Large intestine (tissue), 3 donors: Measurements from ENCODE around the gene CTNND1. TPM values are rescaled to one million over a fixed set of nuclear protein-coding genes. Genes with fewer than 3 reads are reported as not detected.

Experiments used
- DNase-seq, 2 donors: peaks; one replicate each; pipeline versions ENCODE4 v3.0.0 to v3.0.0-alpha.2; 2013
- H3K27ac ChIP-seq: one replicate; pipeline ENCODE4 v1.5.1; 2013; ENCODE audit warnings: low read length
- H3K27me3 ChIP-seq: 2 replicates; pipeline ENCODE4 v1.6.1; 2013; ENCODE audit warnings: low read length; ENCODE audit not compliant: control insufficient read depth, insufficient read depth
- H3K36me3 ChIP-seq: 2 replicates; pipeline ENCODE4 v1.6.1; 2013; ENCODE audit warnings: low read length; ENCODE audit not compliant: control insufficient read depth, insufficient read depth
- H3K4me1 ChIP-seq: one replicate; pipeline ENCODE4 v1.6.1; 2013; ENCODE audit warnings: low read length; ENCODE audit not compliant: control insufficient read depth, insufficient read depth
- H3K4me3 ChIP-seq: one replicate; pipeline ENCODE4 v1.5.1; 2013; ENCODE audit warnings: low read length
- H3K9me3 ChIP-seq: one replicate; pipeline ENCODE4 v1.6.1; 2013; ENCODE audit warnings: mild to moderate bottlenecking, low read depth, low read length, moderate library complexity; ENCODE audit not compliant: control insufficient read depth
- WGBS: methylation state at CpG from one replicate; pipeline ENCODE4 v1.1.5; 2013; ENCODE audit warnings: low lambda C conversion rate; ENCODE audit not compliant: insufficient coverage; 5-methylcytosine and 5-hydroxymethylcytosine counted together
- polyA plus RNA-seq: library from polyadenylated mRNA; unstranded; fragments of 120-200 nt; gene quantifications from one replicate; pipeline ENCODE4 v1.2.1, GENCODE V29; 2013

CTNND1 gene
- polyA plus RNA-seq, 1 donor: 224 TPM

DNA sequence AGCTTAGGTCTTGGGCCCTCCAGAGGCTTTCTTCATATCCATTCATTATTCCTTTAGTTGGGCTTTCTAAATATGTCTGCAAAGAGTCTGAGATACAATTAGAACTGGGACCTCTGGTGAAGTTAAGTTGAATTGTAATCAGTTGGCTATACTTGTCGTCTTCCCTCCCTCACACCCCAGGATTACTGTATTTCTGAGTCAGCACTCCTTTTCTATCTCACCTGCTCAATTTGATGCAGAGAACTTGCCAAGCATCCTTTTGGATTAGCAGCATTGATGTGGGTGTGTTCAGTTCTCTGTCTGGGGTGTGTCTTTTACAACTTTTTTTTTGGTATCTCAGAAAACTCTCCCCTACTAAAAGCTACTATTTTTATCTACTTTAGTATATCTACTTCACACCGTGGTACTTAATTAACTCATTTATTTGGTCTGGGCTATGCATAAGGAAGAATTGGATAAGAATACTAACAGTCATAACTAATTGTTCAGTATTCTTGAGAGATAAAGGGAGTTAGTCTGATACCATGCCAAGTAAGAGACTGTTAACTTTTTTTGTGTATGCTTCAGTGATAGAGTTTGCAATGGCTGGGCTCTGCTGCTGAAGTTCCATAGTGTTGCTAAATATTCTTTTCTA is 15.1 kb downstream of the CTNND1 start:
- no peak overlapping the region for H3K4me3 ChIP-seq
- H3K36me3 ChIP-seq: peaks cover 2% of the 10 kb centered on the region
- peaks cover 78% of the 10 kb centered on the region for H3K4me1 ChIP-seq
- DNase-seq: no peak
- peak overlapping the region; percentile 92 for H3K27ac ChIP-seq
- no peaks in the 10 kb centered on the region for H3K27me3 ChIP-seq
- WGBS: 13% methylated on average over 1 of the region's 2 CpGs
- H3K9me3 ChIP-seq: no peaks in the 10 kb centered on the region

DNA sequence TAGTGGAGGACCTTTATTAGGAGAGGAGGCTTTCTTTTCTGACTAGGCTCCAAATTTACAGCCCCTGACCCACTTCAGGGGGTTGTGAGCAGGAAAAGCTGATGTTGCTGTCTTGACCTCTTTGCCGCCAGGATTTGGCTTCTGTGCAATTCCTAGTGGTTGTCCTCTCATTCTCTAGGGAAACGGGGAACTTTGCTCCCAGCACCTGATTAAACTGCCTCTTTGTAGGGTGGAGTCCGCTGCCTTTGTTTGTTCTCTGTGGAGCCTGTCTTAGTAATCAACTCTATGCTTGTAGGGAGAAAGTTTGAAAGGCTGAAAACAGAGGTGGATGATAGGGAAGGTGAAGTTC is 16.3 kb downstream of the CTNND1 start:
- Histone ChIP-seq H3K27ac (peak overlapping the region; percentile 92), H3K4me1 (peaks cover 89% of the 10 kb centered on the region), H3K36me3 (peaks cover 2% of the 10 kb centered on the region), H3K27me3 (no peaks in the 10 kb centered on the region), H3K9me3 (no peaks in the 10 kb centered on the region), H3K4me3 (peak overlapping the region; percentile 3)
- WGBS: no CpG with 5 or more reads among the region's 3 CpGs
- peak; percentile 87 to 95 for DNase-seq

DNA sequence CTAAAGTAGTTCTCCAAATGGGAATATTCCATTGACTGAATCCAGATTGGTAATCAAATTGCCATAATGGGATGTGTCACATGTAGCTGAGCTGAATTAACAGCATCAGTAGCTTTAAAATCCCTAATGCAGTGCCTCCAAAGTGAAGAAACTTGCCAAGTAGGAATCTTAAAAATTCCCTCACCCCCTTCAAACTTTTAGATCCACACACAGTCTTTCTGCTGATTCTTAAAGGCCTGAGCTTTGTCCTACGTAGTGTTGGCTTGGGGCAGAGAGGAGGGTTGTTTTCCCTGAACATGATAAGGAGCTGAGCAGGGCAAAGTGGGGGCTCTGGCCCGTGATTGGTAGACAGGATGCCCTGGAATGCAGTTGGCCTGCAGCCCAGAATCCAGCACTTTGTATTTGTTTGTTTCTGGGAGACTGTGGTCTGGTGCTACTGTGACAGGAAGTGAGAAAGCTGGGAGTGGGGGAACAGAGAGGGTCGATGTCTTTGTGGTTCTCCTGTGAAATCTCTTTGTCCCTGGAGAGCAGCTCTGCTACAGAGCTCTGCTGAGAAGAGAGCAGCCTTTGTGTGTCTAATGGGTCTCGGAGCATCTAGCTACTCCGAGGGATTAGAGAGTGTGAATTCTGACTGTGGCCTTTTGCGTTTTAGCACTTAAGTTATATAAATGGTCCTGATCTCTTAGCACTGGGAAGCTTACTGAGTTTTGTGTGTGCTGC is 16.9 kb downstream of the CTNND1 start:
- no peaks in the 10 kb centered on the region for H3K9me3 ChIP-seq
- H3K36me3 ChIP-seq: peaks cover 2% of the 10 kb centered on the region
- H3K27me3 ChIP-seq: no peaks in the 10 kb centered on the region
- peak; percentile 96 to 97 for DNase-seq
- peak overlapping the region; percentile 92 for H3K27ac ChIP-seq
- H3K4me1 ChIP-seq: peaks cover 87% of the 10 kb centered on the region
- WGBS: no CpG with 5 or more reads among the region's 6 CpGs
- peak overlapping the region; percentile 3 for H3K4me3 ChIP-seq

DNA sequence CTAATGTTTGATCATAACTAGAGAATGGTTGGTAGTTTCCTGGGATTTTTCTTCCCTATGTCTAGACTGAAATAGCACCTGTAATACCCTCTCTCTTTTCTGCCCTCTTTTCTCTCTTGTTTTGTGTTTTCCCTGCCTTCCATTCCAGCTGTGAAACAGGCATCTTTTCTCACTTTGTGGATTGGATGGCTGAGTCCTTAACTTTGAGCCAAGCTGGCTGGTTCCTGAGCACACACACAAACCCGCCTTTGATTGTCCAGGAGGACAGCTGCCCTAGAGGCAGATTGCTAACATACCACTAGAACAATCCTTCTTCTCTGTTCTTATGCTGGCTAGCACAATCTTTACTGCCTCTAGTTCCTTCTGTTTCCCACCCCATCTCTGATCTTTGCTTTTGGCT is 17.7 kb downstream of the CTNND1 start:
- no peaks in the 10 kb centered on the region for H3K9me3 ChIP-seq
- no peaks in the 10 kb centered on the region for H3K27me3 ChIP-seq
- H3K36me3 ChIP-seq: peaks cover 2% of the 10 kb centered on the region
- H3K27ac ChIP-seq: peak overlapping the region; percentile 92
- H3K4me1 ChIP-seq: peaks cover 86% of the 10 kb centered on the region
- H3K4me3 ChIP-seq: no peak overlapping the region
- no CpG with 5 or more reads among the region's 1 CpG for WGBS
- peak in 1 of 2 donors; percentile 50 for DNase-seq

DNA sequence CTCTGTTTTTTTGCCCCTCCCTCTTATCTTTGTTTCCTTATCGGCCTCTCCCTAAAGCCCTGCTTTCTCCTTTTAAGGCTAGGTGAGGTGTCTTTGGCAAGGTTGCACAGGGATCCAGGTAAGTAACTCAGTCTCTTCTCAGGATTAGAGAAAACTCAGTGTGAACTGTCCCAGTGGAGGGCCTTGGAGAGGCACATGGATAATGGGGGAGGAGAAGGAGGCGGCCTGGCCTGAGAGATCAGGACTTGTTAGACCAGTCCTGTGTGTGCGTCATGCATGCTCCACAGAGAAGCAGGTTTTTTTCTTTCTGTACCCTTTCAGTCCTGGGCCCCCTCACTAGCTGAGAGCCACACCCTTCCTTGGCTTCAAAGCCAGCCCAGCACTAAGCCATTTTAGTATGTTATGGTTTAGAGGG is 19.9 kb downstream of the CTNND1 start:
- Histone ChIP-seq H3K27ac (peak overlapping the region; percentile 92), H3K4me1 (peaks cover 91% of the 10 kb centered on the region), H3K4me3 (no peak overlapping the region), H3K9me3 (no peaks in the 10 kb centered on the region), H3K27me3 (no peaks in the 10 kb centered on the region), H3K36me3 (no peaks in the 10 kb centered on the region)
- no CpG with 5 or more reads among the region's 3 CpGs for WGBS
- DNase-seq: peak; percentile 83 to 93

DNA sequence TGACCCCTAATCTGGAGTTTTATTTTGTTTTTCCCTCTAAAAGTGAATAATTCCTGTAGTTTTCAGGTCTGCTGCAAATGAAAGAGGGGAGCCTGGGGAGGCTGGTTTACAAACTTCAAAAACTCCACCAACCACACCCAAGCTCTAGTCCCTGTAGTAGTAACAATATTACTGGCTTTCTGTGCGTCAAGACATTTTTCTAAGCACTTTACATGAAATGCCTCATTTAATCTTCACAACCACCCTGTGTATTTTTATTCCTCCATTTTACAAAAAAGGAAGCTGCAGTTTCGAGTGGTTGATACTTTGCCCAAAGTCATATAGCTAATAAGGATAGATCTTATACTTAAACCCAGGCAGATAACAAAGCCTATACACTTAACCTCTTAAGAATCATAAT is 23.5 kb downstream of the CTNND1 start:
- no peak overlapping the region for H3K4me3 ChIP-seq
- DNase-seq: no peak
- no peaks in the 10 kb centered on the region for H3K9me3 ChIP-seq
- H3K27me3 ChIP-seq: no peaks in the 10 kb centered on the region
- H3K27ac ChIP-seq: no peak overlapping the region
- peaks cover 87% of the 10 kb centered on the region for H3K4me1 ChIP-seq
- 42% methylated on average over 2 of the region's 2 CpGs for WGBS
- no peaks in the 10 kb centered on the region for H3K36me3 ChIP-seq

DNA sequence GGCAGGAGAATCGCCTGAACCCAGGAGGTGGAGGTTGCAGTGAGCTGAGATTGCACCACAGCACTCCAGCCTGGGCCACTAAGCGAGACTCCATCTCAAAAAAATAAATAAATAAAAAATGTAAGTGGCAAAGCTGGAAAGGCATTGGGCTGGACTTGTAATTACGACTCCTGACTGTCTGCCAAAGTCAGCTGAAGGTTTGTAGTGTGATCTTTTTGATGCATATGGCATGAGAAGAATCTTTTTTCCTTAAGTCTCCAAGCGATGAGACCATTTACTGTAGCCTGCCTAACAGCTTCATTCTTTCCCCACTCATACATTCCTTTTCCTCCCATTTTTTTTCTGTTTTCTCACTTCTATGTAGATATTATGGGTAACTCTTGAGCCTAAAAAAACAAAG is 24.8 kb downstream of the CTNND1 start:
- Histone ChIP-seq H3K36me3 (peaks cover 5% of the 10 kb centered on the region), H3K27ac (peak overlapping the region; percentile 85), H3K4me3 (no peak overlapping the region), H3K4me1 (peaks cover 81% of the 10 kb centered on the region), H3K9me3 (no peaks in the 10 kb centered on the region), H3K27me3 (no peaks in the 10 kb centered on the region)
- 92% methylated on average over 2 of the region's 4 CpGs for WGBS
- DNase-seq: no peak

DNA sequence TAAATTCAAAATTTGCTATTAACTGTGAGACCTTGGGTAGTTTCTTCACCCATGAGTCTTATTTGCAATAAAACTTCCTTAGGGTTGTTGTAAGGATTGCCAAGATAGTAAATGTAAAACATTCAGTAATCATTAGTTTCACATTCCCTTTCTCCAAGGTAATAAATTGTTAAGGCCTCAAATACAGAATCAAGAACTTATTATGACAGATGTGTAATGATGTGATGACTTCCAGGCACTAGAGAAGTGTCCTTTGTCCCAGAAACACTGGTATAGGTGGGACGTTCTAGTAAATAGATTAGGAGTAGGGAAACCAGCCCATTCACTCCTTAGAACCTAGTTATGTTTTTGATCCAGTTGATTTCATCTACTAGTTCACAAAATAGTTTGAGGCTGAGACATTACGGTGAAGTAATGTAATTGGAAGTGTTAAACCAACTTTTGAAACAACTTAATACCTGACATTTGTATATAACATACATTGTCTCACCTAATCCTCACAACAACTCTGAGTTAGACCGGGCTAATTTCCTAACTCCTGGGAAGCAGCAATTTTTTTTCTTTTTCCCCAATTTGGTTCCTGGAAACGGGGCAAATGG is 25.5 kb downstream of the CTNND1 start:
- H3K4me1 ChIP-seq: peaks cover 80% of the 10 kb centered on the region
- H3K27me3 ChIP-seq: no peaks in the 10 kb centered on the region
- H3K9me3 ChIP-seq: no peaks in the 10 kb centered on the region
- peaks cover 11% of the 10 kb centered on the region for H3K36me3 ChIP-seq
- H3K4me3 ChIP-seq: no peak overlapping the region
- peak in 1 of 2 donors; percentile 60 for DNase-seq
- H3K27ac ChIP-seq: peak overlapping the region; percentile 85
- no CpG with 5 or more reads among the region's 4 CpGs for WGBS

DNA sequence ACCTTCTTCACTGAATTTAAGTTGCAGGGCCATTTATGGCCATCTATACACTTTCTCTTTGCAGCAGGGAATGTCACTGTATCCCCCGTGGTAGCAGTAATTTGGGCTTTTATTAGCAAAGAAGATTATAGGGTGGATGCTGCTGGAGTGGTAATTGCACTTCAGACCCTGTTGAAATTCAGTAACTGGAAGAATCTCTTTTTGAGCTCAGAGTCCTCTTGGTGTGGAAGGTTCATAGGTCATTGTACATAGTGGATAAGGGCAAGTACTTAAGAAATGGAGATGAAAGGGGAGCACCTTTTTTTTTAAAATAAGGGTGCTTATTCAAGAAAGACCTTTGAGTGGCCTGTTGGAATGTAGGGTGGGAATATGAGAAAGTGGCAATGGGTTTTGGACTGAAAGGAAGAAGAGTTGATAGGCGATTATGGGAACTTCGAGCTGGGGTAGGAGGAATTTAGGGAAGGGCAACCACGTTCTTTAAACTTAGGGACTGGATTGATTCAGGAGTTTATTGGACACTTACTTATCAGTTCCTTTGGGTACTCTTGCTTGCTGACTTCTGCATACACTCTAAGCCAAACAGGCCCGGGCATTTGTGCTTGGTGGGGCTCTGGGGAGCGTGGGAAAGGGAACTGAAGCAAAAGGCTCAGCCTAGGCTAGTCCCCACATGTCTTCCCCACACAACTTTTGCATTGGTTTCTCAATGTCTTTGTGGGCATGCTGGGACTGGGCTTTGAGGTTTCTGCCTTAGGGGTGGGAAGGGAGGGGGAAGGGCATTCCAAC is 26.5 kb downstream of the CTNND1 start:
- Histone ChIP-seq H3K27ac (peak overlapping the region; percentile 85), H3K4me1 (peaks cover 78% of the 10 kb centered on the region)
- no CpG with 5 or more reads among the region's 6 CpGs for WGBS

DNA sequence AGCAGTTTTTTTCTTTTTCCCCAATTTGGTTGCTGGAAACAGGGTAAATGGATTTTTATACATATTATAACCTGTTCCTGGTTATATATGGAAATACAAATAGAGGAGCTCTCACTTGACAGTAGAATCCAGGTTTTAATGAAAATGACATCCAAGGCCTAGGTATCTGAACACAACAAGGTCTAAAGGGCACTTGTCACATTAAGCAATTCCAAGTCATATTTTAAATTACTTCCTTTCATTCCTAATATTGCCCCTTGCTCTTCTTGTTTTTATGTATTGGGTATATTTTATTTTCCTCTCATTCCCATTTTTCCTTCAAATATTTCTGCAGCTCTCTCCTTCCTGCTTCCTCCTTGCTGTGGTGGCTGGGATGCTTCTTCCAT is 27.1 kb downstream of the CTNND1 start:
- DNase-seq: peak in 1 of 2 donors; percentile 61
- peak overlapping the region; percentile 85 for H3K27ac ChIP-seq
- peaks cover 17% of the 10 kb centered on the region for H3K36me3 ChIP-seq
- H3K4me3 ChIP-seq: no peak overlapping the region
- H3K9me3 ChIP-seq: no peaks in the 10 kb centered on the region
- H3K4me1 ChIP-seq: peaks cover 81% of the 10 kb centered on the region
- H3K27me3 ChIP-seq: no peaks in the 10 kb centered on the region

More for the DNA sequence above, 26.5 kb downstream of the CTNND1 start:
- H3K36me3 ChIP-seq: peaks cover 13% of the 10 kb centered on the region
- no peaks in the 10 kb centered on the region for H3K27me3 ChIP-seq
- H3K4me3 ChIP-seq: no peak overlapping the region
- DNase-seq: peak; percentile 73 to 89
- H3K9me3 ChIP-seq: no peaks in the 10 kb centered on the region
